Activated effector memory CD4-positive, alpha-beta T cell treated with Interleukin-2 at 50 U/mL for 16 hours (primary cell): ENCODE results near the gene CD48.

ENCODE experiments used
- DNase-seq: peaks from one replicate; pipeline ENCODE4 v3.0.0-alpha.2; 2020

CD48 gene

GRCh38 chr1:160711602-160712311 is at the start of gene CD48:
CD48 (minus strand) TSS chr1:160711822; CDS start chr1:160711763, 59 bp downstream.
- peak; percentile 28 for DNase-seq

- no peak for DNase-seq
These were observed 49.4 kb upstream of the CD48 start for GRCh38 chr1:160761046-160761445.

GRCh38 chr1:160759740-160760139 is 48.1 kb upstream of the CD48 start:
- DNase-seq = no peak

GRCh38 chr1:160758521-160758920 is 46.9 kb upstream of the CD48 start:
- DNase-seq = no peak

GRCh38 chr1:160756849-160757201 is 45.2 kb upstream of the CD48 start:
- DNase-seq = no peak

GRCh38 chr1:160755911-160756848 is 44.6 kb upstream of the CD48 start:
- no peak for DNase-seq

- no peak for DNase-seq
These were observed 43.8 kb upstream of the CD48 start for GRCh38 chr1:160755461-160755860.

GRCh38 chr1:160753594-160753993 is 42.0 kb upstream of the CD48 start:
- DNase-seq = no peak

GRCh38 chr1:160752924-160753323 is 41.3 kb upstream of the CD48 start:
- no peak for DNase-seq

- DNase-seq = no peak
These were observed 40.8 kb upstream of the CD48 start for GRCh38 chr1:160752406-160752805.

- no peak for DNase-seq
These were observed 39.0 kb upstream of the CD48 start for GRCh38 chr1:160750608-160751007.

- no peak for DNase-seq
These were observed 37.3 kb upstream of the CD48 start for GRCh38 chr1:160748878-160749269.

GRCh38 chr1:160748181-160748877 is 36.7 kb upstream of the CD48 start:
- no peak for DNase-seq

GRCh38 chr1:160747717-160748116 is 36.1 kb upstream of the CD48 start:
- no peak for DNase-seq

- no peak for DNase-seq
These were observed 35.3 kb upstream of the CD48 start for GRCh38 chr1:160746836-160747500.

- no peak for DNase-seq
These were observed 33.9 kb upstream of the CD48 start for GRCh38 chr1:160745551-160745950.

GRCh38 chr1:160744852-160745520 is 33.4 kb upstream of the CD48 start:
- DNase-seq = no peak

GRCh38 chr1:160744199-160744851 is 32.7 kb upstream of the CD48 start:
- no peak for DNase-seq

GRCh38 chr1:160743266-160743665 is 31.6 kb upstream of the CD48 start:
- no peak for DNase-seq

- DNase-seq = no peak
These were observed 31.0 kb upstream of the CD48 start for GRCh38 chr1:160742428-160743127.
